GM10847 (cell line): Measurements from ENCODE around the gene IL17RA.

Experiments
- POLR2A ChIP-seq: IDR thresholded peaks from 2 replicates; pipeline ENCODE4 v1.6.1; 2011; ENCODE audit not compliant: insufficient read length; ENCODE audit errors: extremely low read depth

The IL17RA gene

DNA sequence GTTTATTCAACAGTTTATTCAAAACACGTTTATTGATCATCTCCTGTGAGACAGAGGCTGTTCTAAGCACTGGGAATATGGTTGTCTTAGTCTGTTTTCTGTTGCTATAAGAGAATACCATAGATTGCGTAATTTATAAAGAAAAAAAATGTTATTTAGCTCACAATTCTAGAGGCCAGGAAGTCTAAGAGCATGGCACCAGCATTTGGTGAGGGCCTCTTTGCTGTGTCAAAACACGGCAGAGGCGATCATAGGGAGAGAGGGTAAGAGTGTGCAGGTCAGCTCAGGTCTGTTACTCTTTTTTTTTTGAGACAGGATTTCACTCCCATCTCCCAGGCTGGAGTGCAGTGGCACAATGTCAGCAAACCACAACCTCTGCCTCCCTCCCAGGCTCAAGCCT, 5.2 kb upstream of the IL17RA start:
- no peak for TF ChIP-seq POLR2A

DNA sequence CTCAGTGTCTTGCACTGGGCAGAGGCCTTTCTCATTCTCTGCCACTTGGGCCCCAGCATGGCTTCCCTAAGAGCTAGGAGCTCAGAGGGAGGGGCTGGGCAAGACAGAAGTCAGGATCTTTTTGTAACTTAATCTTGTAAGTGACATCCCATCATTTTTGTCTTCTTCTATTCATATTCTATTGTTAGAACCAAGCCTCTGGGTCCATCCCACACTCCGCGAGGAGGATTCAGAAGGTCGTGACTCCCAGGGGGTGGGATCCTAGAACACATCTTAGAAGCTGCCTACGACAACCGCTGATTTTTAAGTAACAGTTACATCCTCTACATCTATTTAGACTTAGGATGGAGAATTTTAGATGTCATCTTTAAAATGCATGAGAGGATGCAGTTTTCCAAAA, 1.5 kb upstream of the IL17RA start:
- no peak for TF ChIP-seq POLR2A

DNA sequence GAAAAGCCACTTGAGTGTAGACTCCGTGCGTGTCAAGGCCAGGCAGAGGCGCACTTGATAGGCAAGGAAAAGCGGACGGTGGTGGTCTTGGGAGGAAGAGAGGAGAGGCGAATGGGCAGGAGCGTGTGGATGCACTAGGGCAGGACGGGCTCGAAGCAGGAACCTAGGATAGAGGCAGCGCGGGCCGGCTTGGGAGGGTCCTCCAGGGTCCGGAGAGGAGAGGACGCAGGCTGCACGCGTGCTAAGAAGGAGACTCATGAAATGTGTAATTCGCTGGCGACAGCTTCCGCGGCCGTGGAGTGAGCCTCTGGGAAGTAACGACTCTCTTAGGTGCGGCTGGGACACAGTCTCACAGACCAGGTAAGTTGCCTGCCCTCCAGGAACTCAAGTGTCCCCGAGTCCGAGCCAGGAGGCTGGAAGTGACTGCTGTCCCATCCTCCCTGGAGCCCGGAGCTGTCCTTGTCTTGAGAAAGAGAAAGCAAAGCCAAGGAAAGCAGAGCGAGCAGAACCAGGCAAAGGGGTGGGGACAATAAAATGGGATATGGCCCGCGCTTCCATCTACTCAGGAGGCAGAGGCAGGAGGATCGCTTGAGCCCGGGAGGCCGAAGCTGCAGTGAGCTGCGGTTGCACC, 874 bp upstream of the IL17RA start:
- TF ChIP-seq POLR2A = no peak

DNA sequence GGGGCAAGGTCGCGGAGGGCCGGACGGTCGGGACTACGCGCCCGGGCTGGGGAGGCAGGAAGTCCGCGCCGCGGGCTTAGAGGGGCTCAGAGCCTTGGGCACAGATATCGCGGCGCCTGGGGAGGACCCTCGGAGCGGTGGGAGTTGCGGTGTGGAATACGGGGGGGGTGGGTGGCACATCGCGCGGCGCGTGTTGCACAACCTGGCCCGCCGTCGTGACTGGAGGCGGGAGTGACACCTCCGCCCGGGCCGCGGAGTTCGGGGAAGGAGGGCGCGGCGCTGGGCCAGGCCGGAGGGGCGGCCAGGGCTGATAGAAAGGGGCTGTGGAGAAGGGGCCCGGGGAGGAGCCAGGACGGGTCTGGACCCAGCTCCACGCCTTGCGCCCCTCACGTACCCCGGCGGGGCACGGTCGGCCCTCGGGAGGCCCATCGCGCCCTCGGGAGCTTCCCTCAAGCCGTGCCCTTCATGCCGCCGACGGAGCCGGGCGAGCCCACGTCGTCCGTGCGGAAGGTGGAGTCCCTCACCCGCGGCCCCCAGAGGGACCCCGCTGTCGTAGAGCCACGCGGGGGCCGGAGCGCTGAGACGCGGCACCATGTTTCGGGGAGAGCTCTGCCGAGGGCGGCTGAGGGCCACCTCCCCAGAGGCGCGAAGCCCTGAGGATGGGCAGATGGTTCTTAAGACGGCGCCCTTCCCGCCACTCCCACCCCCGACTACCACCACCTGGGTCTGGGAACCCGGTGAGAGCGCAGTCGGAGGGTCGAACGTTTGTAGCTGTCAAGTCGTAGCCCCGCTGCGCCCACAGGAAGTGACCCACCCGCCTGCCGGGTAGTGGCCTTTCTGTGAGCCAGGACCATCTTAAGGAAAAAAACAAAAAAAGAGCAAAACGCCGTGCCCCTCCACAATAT, 729 bp downstream of the IL17RA start:
- TF ChIP-seq POLR2A = no peak

DNA sequence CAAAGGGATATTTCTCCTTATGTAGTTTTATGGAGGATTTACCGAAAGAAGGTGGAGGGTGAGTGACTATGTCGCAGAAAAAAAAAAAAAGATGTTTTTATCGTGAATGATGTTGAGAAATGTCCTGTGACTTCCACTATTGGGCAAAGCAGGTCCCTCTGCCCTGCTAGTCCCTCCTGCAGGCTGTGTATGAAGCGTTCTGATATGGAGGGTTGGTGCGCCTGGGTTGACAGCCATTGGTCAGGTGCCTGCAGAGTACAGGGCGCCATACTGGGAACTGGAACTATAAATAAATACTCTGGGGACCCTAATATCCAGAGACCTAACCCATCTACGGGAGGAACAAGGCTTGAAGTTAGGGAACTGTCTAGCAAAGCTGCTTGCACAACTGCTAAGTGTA, 1.5 kb downstream of the IL17RA start:
- no peak for TF ChIP-seq POLR2A

DNA sequence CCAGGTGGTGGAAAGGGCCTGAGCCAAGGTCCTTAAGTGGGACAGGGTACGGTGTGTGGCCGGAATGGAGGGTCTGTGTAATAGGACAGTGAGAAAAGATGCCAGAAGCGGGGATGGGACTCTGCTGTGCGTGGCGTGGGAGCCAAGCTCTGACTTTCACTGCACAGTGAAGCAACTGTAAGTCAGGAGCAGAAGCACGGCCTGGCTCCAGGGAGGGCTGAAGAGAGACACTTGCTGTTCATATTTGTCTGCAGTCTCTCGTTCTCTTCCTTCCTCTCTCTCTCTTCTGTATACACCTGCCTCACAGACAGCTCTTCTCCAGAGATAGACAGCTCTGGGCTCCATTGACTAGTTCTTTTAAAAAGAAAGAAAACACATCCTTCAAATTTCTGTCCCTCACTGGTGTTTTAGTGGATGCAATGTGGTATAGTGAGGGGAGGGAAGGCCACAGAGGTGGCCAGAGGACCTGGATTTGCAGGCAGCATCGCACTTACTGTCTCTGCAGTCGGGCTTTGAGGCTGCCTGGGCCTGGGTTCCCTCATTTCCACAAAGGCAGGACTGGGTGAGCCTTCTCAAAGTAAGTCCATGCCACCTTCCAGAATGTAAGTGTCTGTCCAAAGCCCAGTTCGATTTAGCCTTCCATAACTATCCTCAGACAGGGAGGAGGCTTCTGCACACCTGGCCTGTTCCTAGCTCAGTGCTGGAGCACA, 2.1 kb downstream of the IL17RA start:
- TF ChIP-seq POLR2A = no peak

DNA sequence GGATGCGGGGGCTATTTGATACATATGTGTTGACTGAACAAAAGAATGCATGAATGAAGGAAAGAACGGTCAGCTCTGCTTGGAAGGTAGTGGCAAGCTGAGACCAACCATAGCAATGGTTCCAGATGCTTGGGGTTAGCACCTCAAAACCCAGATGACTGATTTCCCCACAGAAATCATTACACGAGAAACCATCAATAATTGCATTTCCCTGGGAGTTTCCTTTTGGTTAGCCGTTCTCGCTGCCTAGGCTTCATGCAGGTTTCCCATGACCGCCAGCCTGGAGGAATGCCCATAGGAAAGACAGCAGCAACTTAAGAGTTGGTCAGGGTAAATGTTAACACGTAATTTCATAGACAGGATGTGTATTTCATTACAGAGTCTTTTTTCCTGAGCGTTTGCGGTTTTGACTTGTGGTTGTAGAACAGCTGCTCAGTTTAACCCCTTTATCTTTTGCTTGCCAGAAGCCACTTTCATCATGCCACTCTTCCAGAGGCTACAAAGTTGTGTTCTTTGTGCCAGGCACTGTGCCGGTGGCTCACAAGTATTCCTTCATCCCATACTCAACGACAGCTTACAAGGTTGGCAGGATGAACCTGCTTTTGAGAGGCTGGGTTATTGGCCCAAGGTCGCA, 2.8 kb downstream of the IL17RA start:
- TF ChIP-seq POLR2A = no peak

DNA sequence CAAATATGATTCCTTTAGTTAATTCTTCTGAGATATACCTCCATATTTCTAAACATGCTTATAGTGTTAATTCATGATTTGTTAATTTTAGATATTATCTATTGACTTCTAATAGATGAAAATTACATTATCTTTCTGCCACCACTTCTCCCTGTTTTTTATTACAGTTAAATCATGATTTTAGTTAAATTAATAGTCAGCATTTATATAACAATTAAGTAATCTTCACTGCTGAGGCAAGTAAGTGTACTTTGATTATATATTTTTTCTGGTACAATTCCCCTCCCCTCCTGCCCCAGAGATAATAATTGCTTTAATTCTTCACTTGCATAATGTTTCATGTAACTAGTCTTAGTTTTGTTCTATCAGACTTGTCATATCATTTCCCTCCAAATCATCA, 5.8 kb downstream of the IL17RA start:
- no peak for TF ChIP-seq POLR2A

DNA sequence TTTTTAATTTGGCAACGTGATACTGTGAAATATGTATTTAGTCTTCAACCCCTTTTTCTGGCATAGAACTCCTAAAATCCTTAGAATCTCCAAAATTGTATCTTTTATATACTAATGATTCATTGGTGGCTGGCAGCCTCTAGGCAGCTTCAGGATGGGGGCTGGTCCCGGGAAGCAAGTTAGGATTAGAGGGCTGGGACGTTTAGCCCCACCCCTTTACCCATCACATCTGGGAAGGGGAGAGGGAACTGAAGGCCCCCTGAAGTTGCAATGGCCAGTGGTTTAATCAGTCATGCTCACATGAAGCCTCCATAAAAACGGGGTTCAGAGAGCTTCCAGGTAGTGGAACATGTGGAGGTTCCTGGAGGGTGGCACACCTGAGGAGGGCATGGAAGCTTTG, 7.1 kb downstream of the IL17RA start:
- no peak for TF ChIP-seq POLR2A

DNA sequence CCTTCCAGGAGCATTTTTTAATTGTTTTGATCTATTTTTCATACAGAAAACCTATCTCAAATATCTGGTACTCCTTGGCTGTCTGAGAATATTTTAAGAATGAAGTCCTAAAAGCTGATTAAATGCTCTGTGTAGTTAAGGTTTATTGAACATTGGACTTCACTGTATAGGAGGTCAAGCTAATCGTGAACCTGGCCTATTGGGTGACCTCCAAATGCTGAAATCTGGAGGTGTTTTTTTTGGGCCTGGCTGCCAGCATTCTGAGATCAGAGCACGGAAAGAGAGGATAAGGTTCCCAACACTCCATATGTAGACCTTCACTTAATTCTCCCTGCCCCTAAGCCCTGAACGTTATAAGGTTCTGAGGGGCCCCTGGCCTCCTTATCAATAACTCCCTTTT, 8.3 kb downstream of the IL17RA start:
- TF ChIP-seq POLR2A = no peak

DNA sequence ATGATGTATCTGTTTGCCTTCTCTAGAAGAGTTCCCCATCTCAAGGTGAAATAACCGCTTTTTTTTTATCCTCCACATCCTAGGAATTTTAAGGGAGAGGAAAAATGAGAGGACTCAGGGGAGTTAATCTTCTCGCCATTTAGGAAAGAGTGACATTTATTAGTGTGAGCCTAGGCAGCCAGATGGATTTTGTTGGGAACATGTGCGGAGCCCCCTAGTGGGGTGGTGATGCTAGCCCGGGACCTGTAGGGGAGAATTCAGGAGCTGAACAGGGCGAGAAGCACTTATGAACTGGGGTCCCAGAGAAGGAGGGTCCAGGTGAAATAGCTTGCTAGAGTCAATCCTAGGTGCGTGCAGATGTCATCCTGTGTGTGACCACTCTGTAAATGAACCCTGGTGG, 10.7 kb downstream of the IL17RA start:
- no peak for TF ChIP-seq POLR2A

DNA sequence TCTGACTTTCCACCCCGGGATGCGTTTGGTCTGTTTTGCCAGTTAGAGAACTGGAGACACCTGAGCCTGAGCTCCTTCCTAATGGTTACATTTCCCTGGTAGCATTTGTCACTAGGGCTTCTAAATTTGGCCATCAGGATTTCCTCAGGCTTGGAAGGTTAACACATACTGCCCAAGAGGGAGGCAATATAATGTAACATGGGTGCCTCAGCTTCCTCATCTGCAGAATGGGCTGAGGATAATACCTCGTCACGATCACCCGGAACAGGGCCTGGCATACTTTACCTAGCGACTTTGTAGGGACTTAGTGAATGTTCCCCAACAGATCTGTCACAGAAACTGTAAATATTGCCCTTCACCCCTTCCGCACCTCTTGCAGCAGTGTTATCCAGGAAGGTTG, 11.3 kb downstream of the IL17RA start:
- TF ChIP-seq POLR2A = no peak

DNA sequence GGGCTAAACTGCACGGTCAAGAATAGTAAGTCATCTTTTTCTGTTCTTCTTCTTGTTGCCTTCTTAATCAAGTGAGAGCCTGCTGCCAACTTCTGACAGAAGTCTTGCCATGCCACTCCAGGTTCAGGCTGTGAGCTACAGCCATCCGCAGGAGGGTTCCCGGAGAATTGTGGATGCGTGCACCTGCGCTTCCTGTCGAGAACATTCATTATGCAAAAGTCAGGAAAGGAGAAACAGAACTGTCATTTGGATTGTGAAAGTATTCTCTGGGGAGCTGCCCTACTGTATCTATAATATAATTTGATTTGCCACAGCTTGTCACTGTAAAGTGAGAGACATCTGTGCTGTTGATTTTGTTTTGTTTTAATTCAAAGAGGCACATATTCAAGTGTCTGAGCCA, 12.3 kb downstream of the IL17RA start:
- no peak for TF ChIP-seq POLR2A

DNA sequence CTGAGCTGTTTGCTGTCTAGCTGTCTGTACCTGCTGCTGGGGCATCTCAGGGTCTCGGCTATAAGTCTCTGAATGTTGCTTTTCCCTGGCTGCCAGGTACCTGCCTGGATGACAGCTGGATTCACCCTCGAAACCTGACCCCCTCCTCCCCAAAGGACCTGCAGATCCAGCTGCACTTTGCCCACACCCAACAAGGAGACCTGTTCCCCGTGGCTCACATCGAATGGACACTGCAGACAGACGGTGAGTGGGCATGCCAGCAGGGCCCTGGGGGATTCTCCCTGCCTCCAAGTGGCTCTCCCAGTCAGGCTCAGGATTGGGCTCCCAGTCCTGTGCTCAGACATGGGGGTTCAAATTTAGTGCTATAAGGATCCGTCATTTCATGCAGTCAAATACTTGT, 12.9 kb downstream of the IL17RA start:
- TF ChIP-seq POLR2A = no peak

DNA sequence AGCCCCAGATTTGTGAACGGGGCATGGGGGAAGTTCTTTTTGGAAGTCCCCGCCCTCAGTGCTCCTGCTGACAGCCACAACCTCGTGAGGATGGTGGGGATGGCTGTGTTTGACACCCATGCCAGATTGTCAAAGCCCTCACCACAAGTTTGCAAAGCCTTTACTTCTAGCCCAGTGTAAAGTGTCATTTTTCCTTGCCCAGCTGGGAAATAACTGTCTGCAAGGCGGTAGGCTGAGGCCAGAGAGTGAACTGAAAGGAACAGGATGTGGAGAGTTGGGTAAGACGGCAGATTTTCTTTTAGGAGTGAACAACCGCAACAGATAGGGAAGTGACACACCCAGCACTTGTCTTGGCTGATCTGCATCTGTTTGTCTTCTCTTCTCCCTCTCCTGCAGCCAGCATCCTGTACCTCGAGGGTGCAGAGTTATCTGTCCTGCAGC, 13.6 kb downstream of the IL17RA start:
- TF ChIP-seq POLR2A = no peak
